ENCODE measurements around the gene BTK. TPM values are rescaled to one million over a fixed set of nuclear protein-coding genes. Genes with fewer than 3 reads are reported as not detected.
A peak's percentile ranks its signal among the peaks of the same experiment; 100 is the strongest.

The BTK gene
- total RNA-seq, 2 donors from 2014 or later: 1.3 to 2.4 TPM

DNA sequence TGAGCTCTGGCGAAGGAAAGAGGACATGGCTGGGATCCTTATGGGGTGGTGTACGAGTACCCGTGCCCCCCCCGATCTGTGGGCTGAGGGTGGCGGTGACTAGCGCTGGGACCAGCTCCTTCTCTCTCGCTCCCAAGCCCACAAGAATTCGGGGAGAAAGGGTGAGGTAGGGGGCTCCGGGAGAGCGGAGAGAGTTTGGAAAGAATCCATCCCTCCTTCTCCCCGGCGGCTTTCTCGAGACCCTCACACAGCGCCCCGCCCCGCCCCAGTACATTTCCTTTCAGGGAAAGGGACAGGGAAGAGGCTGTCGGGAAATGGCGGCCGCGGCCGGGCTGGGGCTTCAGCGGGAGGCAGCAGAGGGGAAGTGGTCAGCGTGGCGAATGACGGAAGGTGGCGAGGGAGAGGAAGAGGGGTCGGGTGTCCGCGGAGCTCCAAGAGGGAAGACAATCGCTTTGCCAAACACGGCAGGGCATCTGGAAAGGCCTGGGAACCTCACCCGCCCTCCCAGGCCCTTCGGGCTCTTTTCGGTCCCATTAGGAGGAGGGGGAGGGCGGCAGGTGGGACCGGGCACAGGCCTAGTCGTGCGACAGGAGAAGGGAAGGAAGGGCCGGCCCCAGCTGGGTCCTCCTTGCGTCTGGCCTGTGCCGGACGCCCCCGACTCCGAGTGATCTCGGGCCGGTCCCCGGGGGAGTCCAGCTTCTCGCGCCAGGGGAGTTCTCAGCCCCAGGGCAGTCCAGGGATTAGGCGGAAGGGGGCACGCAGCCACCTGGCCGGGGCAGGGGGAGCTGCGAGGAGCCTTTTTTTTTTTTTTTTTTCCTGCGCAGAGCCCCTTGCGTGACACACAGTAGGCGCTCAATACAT lies 32.2 kb upstream of the BTK start:
- intact Hi-C loops (cut with DNase I): loop anchor here (5.0 kb wide), 2 partner anchors 134 to 379 kb away; partner anchors contain the start of gene ARMCX1
- WGBS: under 1% methylated on average over 49 of the region's 56 CpGs
- DNase-seq (ENCODE audit: low spot score): peak; percentile 22
- Histone ChIP-seq H3K36me3 (no peaks in the 10 kb centered on the region), H3K4me3 (peak overlapping the region; percentile 37 to 42), H3K4me1 (replicated peaks) (no peaks in the 10 kb centered on the region), H3K9me3 (no peaks in the 10 kb centered on the region), H3K27me3 (replicated peaks; ENCODE audit: insufficient read depth) (no peaks in the 10 kb centered on the region), H3K27ac (peak overlapping the region; percentile 82 to 90)
- TF ChIP-seq POLR2A (IDR thresholded peaks at IDR 0.05): no peak
- TF ChIP-seq, protein P1, sequence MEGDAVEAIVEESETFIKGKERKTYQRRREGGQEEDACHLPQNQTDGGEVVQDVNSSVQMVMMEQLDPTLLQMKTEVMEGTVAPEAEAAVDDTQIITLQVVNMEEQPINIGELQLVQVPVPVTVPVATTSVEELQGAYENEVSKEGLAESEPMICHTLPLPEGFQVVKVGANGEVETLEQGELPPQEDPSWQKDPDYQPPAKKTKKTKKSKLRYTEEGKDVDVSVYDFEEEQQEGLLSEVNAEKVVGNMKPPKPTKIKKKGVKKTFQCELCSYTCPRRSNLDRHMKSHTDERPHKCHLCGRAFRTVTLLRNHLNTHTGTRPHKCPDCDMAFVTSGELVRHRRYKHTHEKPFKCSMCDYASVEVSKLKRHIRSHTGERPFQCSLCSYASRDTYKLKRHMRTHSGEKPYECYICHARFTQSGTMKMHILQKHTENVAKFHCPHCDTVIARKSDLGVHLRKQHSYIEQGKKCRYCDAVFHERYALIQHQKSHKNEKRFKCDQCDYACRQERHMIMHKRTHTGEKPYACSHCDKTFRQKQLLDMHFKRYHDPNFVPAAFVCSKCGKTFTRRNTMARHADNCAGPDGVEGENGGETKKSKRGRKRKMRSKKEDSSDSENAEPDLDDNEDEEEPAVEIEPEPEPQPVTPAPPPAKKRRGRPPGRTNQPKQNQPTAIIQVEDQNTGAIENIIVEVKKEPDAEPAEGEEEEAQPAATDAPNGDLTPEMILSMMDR (IDR thresholded peaks at IDR 0.05): no peak
- TF ChIP-seq POLR2AphosphoS5 (IDR thresholded peaks at IDR 0.05): no peak

DNA sequence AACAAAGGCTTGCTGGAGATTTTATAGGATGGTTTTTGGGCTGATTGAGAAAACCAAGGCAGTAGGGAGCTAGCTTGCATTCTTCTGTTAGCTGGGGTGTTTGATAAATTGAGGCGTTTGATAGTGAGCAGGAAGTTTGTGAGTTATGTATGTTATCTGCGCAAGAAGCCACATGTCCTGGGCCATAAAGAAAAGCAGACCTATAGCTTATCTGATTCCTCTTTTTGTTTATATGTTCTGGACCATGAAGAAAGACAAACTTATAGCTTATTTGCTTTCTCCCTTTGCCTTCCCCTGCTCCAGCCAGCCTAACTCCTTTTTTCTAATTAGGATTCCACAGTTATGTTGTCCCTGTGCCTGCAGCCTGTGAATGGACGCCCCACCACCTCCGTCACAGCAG lies 31.2 kb upstream of the BTK start:
- DNase-seq (ENCODE audit: low spot score): no peak
- TF ChIP-seq, protein P1 (IDR thresholded peaks at IDR 0.05): no peak
- TF ChIP-seq POLR2AphosphoS5 (IDR thresholded peaks at IDR 0.05) (no peak), POLR2A (IDR thresholded peaks at IDR 0.05) (no peak)
- H3K36me3 ChIP-seq: no peaks in the 10 kb centered on the region
- intact Hi-C loops (cut with DNase I): loop anchor here (5.0 kb wide), 2 partner anchors 135 to 380 kb away; partner anchors contain the start of gene ARMCX1
- 52% methylated on average over 4 of the region's 4 CpGs for WGBS
- no peaks in the 10 kb centered on the region for H3K27me3 ChIP-seq (replicated peaks; ENCODE audit: insufficient read depth)
- peak overlapping the region; percentile 82 to 90 for H3K27ac ChIP-seq
- no peaks in the 10 kb centered on the region for H3K9me3 ChIP-seq
- no peaks in the 10 kb centered on the region for H3K4me1 ChIP-seq (replicated peaks)
- no peak overlapping the region for H3K4me3 ChIP-seq

GRCh38 chrX:101416691-101417090 lies 30.7 kb upstream of the BTK start:
- TF ChIP-seq POLR2AphosphoS5 (IDR thresholded peaks at IDR 0.05) (no peak), POLR2A (IDR thresholded peaks at IDR 0.05) (no peak)
- TF ChIP-seq, protein P1 (IDR thresholded peaks at IDR 0.05): no peak

DNA sequence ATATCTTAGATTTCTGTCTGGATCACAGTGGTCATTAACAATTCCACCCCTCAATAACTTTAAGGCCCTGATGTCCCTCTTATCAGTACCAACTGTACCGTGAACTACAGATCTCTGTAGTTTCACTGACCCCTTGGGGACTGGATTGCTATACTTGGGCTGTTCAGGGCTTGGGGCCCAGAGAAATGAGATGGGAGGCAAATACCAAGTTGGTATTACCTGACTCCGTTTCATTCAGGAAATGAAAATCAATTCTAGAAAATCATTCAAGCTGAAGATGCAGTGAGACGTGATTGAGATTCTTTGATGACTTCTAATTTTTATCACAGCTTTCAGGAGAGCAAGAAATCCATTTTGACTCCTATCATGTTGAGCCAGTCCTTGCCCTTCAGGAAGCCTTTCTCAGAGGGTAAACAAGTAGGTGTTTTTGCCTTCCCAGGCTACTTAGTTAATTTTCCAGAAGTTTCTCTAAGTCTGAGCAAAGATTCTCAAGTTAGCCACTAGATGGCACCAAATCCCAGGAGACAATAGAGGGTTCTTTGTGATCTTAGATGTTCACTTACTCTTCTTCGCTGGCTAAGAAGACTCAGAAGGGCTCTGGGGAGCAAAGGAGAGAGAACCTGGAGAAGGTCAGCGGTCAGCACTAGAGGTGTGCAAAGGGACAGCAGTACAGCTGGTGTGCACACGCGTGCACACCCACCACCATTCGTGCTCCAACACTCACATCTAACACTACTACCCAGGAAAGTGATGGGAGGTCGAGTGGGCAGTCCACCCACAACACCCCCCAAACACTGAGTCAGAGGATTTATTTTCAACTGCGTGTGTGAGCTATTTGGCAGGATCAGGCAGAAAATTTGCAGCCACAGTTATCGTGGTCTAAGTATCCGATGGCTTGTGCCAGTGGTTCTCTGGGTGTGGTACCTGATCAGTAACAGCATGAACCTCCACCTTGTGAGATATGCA lies 29.5 kb upstream of the BTK start:
- H3K36me3 ChIP-seq: no peaks in the 10 kb centered on the region
- TF ChIP-seq POLR2AphosphoS5 (IDR thresholded peaks at IDR 0.05): peak; percentile 60
- TF ChIP-seq, protein P1 (IDR thresholded peaks at IDR 0.05): peak; percentile 41 to 77 (median 65)
- no peak for TF ChIP-seq POLR2A (IDR thresholded peaks at IDR 0.05)
- DNase-seq (ENCODE audit: low spot score): peak; percentile 28
- H3K27ac ChIP-seq: peak overlapping the region; percentile 83
- H3K9me3 ChIP-seq: no peaks in the 10 kb centered on the region
- H3K4me1 ChIP-seq (replicated peaks): no peaks in the 10 kb centered on the region
- intact Hi-C loops (cut with DNase I): loop anchor here (5.0 kb wide), 2 partner anchors 137 to 382 kb away; partner anchors contain the start of gene ARMCX1
- H3K27me3 ChIP-seq (replicated peaks; ENCODE audit: insufficient read depth): no peaks in the 10 kb centered on the region
- 15% methylated on average over 12 of the region's 12 CpGs for WGBS
- no peak overlapping the region for H3K4me3 ChIP-seq

More at GRCh38 chrX:101416691-101417090, 30.7 kb upstream of the BTK start:
- H3K4me1 ChIP-seq (replicated peaks): no peaks in the 10 kb centered on the region
- DNase-seq (ENCODE audit: low spot score): no peak
- WGBS: 81% methylated on average over 7 of the region's 7 CpGs
- H3K4me3 ChIP-seq: no peak overlapping the region
- no peaks in the 10 kb centered on the region for H3K9me3 ChIP-seq
- no peak overlapping the region for H3K27ac ChIP-seq
- intact Hi-C loops (cut with DNase I): loop anchor here (5.0 kb wide), 2 partner anchors 136 to 381 kb away; partner anchors contain the start of gene ARMCX1
- no peaks in the 10 kb centered on the region for H3K36me3 ChIP-seq
- no peaks in the 10 kb centered on the region for H3K27me3 ChIP-seq (replicated peaks; ENCODE audit: insufficient read depth)

Data from prostate gland (tissue), 2 donors.